HepG2 (cell line): ENCODE results near the gene CMTM1. TPM values are rescaled to one million over a fixed set of nuclear protein-coding genes. Genes with fewer than 3 reads are reported as not detected.
A peak's percentile ranks its signal among the peaks of the same experiment; 100 is the strongest.

Source experiments
- BCLAF1 ChIP-seq: fragments of 450-650 bp; IDR thresholded peaks from 2 replicates; pipeline ENCODE4 v1.6.1; 2017; ENCODE audit warnings: mild to moderate bottlenecking
- CREBL2 ChIP-seq: sonication (generic); formaldehyde crosslinking; IDR thresholded peaks from 2 replicates; pipeline ENCODE4 v1.8.1; 2023; ENCODE audit warnings: missing genetic modification reagents, mild to moderate bottlenecking, borderline replicate concordance
- ETS1 ChIP-seq: sonication (generic); formaldehyde crosslinking; IDR thresholded peaks from 2 replicates; pipeline ENCODE4 v1.4.0; 2020; ENCODE audit warnings: missing genetic modification reagents
- FOXC1 ChIP-seq: sonication (generic); formaldehyde crosslinking; IDR thresholded peaks from 2 replicates; pipeline ENCODE4 v1.8.0; 2022; ENCODE audit warnings: mild to moderate bottlenecking, missing genetic modification reagents, borderline replicate concordance
- HOXD1 ChIP-seq: sonication (generic); formaldehyde crosslinking; IDR thresholded peaks from 2 replicates; pipeline ENCODE4 v1.5.0; 2020; ENCODE audit warnings: missing genetic modification reagents
- MLLT10 ChIP-seq: sonication (generic); formaldehyde crosslinking; IDR thresholded peaks from 2 replicates; pipeline ENCODE4 v1.4.0; 2020; ENCODE audit warnings: missing genetic modification reagents
- NCOA5 ChIP-seq: sonication (generic); formaldehyde crosslinking; IDR thresholded peaks from 2 replicates; pipeline ENCODE4 v1.4.0; 2020; ENCODE audit warnings: missing genetic modification reagents
- NFAT5 ChIP-seq: sonication (generic); formaldehyde crosslinking; IDR thresholded peaks from 2 replicates; pipeline ENCODE4 v1.4.0; 2020; ENCODE audit warnings: missing genetic modification reagents
- TBP ChIP-seq: sonication (generic); formaldehyde crosslinking; IDR thresholded peaks from 2 replicates; pipeline ENCODE4 v1.5.0; 2020; ENCODE audit warnings: missing genetic modification reagents
- TBX3 ChIP-seq: fragments of 450-650 bp; IDR thresholded peaks from 2 replicates; pipeline ENCODE4 v1.6.1; 2017; ENCODE audit warnings: antibody characterized with exemption, mild to moderate bottlenecking, inconsistent platforms, borderline replicate concordance
- ZNF12 ChIP-seq: sonication (generic); formaldehyde crosslinking; IDR thresholded peaks from 2 replicates; pipeline ENCODE4 v1.5.0; 2020; ENCODE audit warnings: missing genetic modification reagents
- ZNF230 ChIP-seq: sonication (generic); formaldehyde crosslinking; IDR thresholded peaks from 2 replicates; pipeline ENCODE4 v1.4.0; 2020; ENCODE audit warnings: mild to moderate bottlenecking, missing genetic modification reagents
- ZNF382 ChIP-seq: sonication (generic); formaldehyde crosslinking; IDR thresholded peaks from 2 replicates; pipeline ENCODE4 v1.5.0; 2020; ENCODE audit warnings: missing genetic modification reagents, mild to moderate bottlenecking, borderline replicate concordance
- ZNF562 ChIP-seq: sonication (generic); formaldehyde crosslinking; IDR thresholded peaks from 2 replicates; pipeline ENCODE4 v1.8.0; 2022; ENCODE audit warnings: missing genetic modification reagents, borderline replicate concordance
- ZNF788 ChIP-seq: sonication (generic); formaldehyde crosslinking; IDR thresholded peaks from 2 replicates; pipeline ENCODE4 v1.5.0; 2020; ENCODE audit warnings: mild to moderate bottlenecking, missing genetic modification reagents, borderline replicate concordance
- polyA plus RNA-seq, 8 experiments: library from polyadenylated mRNA; depleted of rRNA in 3 of 8; stranded (reverse) in 7 of 8; unstranded in 1 of 8; fragments of >200 nt; fragmentation: Illumina TruSeq in 4 of 8; extraction: Trizol in 4 of 8; gene quantifications; 2 replicates each; pipeline versions ENCODE4 v1.2.1 to v1.2.3, GENCODE V29; 2011 to 2016; ENCODE audit warnings: low read depth in 4 of 8, missing spikeins in 1 of 8, mixed read lengths in 1 of 8; ENCODE audit not compliant: insufficient read depth in 1 of 8
- total RNA-seq, 5 experiments: library from RNA; depleted of rRNA; stranded (reverse); fragments of >200 nt; fragmentation: Illumina TruSeq; extraction: Trizol; gene quantifications; 2 replicates each; pipeline ENCODE4 v1.2.3, GENCODE V29; 2016; ENCODE audit warnings: low read depth in 1 of 5

CMTM1 gene
- total and polyA plus RNA-seq, 2 of the 13 experiments (the other 11 are each of a cell fraction or from before 2014, with no cell fraction given), result 1.7 to 2.9 TPM

GRCh38 chr16:66603537-66604375, 37.5 kb downstream of the CMTM1 start (continued):
- no peak for TF ChIP-seq BCLAF1
- no peak for TF ChIP-seq HOXD1 (CRISPR knock-in tag)
- 0 out of 2 replicates have a peak, but pooled peaks have one; percentile 39 for TF ChIP-seq NFAT5 (CRISPR knock-in tag)
- no peak for TF ChIP-seq MLLT10
- TF ChIP-seq ZNF382, result no peak
- TF ChIP-seq FOXC1 (CRISPR knock-in tag), result no peak; the same call in 1 of the 2 replicates
- no peak for TF ChIP-seq ZNF12 (CRISPR knock-in tag)
- no peak; the same call in 1 of the 2 replicates for TF ChIP-seq TBX3
- TF ChIP-seq TBP (CRISPR knock-in tag), result no peak
- peak; percentile 85; the same call in 1 of the 2 replicates for TF ChIP-seq ZNF788 (CRISPR knock-in tag)
- TF ChIP-seq ZNF562 (CRISPR knock-in tag), result no peak
- TF ChIP-seq NCOA5 (CRISPR knock-in tag), result no peak
- no peak for TF ChIP-seq ETS1 (CRISPR knock-in tag)
- TF ChIP-seq ZNF230, result 0 out of 2 replicates have a peak, but pooled peaks have one; percentile 86
- TF ChIP-seq CREBL2 (CRISPR knock-in tag), result no peak
